DMS153 treated with DMSO at 0.1 percent for 48 hours (cell line): ENCODE measurements around the gene TMEM238L.

Experiments
- DNase-seq: peaks from one replicate; lab custom pipeline; 2025; ENCODE audit not compliant: unreplicated experiment; lab: John Stamatoyannopoulos, UW

Gene TMEM238L

GRCh38 chr17:10805911-10806310 is 2.0 kb upstream of the TMEM238L start:
- no peak for DNase-seq

DNA sequence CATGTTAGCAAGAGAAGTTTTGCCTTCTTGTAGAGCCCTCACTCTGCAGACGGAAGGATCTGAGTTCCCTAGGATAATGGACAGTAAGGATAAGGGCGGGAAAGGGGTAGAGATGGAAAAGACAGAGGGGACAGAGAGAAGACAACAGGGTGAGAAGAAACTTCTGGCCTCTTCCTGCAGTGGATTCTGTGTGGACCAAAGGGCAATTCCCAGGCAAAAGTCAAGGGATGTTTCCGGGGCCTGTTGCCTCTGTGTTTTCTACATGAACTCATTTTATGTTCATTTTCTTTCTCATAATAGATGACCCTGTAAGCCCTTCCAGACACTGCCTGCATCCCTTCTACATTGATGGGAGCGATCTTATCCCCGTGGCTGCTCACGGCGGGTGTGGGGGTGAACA is 647 bp upstream of the TMEM238L start:
- DNase-seq = no peak

- DNase-seq = no peak
These were observed 549 bp downstream of the TMEM238L start for GRCh38 chr17:10803350-10803749.

GRCh38 chr17:10802496-10803284 is 1.2 kb downstream of the TMEM238L start:
- no peak for DNase-seq

GRCh38 chr17:10799407-10799806 is 4.5 kb downstream of the TMEM238L start:
- no peak for DNase-seq

GRCh38 chr17:10798910-10799309 is 5.0 kb downstream of the TMEM238L start:
- DNase-seq = no peak

GRCh38 chr17:10798332-10798749 is 5.6 kb downstream of the TMEM238L start:
- DNase-seq = no peak

- DNase-seq = no peak
These were observed 6.2 kb downstream of the TMEM238L start for GRCh38 chr17:10797476-10798328.

- DNase-seq = no peak
These were observed 10.1 kb downstream of the TMEM238L start for GRCh38 chr17:10793816-10794215.

DNA sequence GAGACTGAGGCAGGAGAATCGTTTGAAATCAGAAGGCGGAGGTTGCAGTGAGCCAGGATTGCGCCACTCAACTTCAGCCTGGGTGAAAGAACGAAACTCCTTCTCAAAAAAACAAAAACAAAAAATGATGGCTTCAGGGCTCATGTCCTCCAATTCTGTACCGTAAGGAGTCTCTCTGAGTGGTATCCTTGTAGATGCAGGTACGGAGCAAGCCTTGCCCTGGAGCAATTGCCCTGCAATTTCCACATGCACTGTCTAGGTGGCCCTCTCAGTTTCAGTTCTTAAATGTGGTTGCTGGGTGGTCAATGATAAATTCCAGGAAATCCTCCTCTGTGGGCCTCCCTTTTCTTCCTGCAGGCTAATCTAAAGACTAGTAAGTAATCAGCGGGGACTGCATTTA is 10.6 kb downstream of the TMEM238L start:
- no peak for DNase-seq

DNA sequence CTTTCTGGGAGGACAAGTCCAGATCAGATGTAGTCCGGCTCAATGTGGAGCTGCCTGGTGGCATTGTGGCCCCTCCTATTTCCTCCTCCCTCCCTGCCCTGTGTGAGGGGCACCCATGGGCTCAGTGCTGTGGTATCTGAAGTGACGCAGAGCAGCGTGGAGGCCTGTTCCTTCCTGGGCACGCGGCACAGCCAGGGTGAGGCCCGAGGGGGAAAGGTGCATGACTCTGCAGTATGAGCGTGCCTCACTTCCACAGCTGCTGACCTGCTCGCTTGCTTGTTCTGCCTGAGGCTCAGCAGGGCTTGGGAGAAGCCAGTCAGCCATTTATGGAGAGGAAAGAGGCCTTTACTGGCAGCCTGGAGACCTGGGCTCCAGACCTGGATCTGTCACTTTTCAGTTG is 11.7 kb downstream of the TMEM238L start:
- no peak for DNase-seq

DNA sequence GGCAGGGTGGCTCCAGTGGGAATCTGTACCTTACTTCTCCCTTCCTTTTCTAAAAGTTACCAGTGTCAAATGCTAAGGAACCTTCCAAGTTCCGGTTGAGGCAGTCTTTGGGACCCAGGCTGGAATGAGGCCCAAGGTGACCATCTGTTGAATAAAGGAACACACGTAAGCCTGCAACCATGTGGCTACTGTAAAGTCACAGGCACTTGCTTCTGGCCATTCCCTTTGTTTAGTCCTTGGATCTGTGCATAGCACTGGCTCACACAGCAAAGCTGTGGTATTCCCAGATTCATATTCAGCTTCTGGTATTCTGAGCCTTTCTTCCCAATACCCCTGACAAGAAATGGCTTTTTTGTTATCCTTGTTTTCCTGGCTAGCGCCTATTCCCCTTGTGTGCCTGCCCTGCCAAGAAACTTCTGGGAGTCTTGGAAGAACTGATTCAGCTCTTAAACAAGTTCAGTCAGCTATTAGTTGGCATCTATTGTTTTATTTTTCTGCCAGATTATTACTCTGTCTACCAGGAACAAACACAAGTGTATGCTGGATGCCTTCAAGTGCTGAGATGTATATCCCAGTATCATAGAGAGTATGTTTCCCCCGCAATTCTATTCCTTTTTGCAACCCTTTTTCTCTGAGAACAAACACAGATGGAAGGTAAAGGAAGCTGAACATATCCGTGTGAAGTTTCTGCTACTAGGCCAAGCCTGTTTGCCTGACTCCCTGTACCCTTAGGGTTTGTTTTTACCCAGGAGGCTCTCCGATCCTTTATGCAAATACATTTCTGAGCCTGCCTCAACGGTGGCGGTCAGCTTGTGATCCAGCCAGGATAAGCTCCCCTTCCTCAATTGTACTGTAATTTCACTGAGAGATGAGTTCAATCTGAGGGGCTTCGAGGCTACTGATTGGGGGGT is 13.2 kb downstream of the TMEM238L start:
- no peak for DNase-seq

DNA sequence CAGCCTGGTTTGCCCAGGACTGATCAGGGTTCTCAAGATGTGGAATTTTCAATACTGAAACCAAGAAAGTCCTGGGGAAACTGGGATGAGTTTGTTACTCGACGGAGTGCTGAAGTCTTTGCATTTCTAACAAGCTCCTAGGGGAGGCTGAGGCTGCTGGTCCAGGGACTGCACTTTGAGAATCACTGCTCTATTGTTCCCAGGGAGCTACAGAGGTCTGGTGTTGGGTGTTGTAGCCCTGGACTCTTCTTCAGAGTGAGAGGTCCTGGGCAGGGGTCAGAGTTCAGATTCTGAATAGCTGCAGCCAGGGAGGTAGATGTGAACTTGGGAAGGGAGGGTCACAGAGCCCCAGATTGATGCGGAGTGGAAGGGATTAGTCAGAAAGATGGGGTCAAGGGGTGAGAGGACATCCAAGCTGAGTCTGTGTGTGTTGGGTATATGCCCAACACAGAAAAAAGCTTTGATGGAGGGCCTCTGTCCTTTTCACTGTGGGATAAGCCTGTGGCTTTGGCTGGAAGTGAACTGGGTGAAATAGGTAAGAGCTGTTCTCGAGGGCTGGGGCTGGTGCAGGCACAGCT is 14.1 kb downstream of the TMEM238L start:
- no peak for DNase-seq

- DNase-seq = no peak
These were observed 16.4 kb downstream of the TMEM238L start for GRCh38 chr17:10787306-10788045.

DNA sequence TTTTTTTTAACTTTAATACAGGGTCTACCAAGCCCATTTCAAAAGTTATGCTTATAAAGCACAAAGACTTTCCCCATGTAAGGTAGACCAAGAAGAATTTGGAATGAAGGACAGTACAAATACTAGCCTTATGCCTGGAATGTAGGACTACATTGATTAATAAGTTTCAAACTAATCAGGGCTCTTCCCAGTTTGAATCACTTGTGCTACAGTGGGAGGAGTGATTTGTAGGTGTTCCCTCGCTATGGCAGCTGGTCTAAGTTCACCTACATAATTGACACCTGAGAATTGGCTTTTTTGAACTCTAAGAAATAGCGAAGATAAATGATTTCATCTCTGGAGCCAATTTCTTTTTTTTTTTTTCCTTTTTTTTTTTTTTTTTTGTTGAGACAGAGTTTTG is 18.6 kb downstream of the TMEM238L start:
- DNase-seq = no peak

DNA sequence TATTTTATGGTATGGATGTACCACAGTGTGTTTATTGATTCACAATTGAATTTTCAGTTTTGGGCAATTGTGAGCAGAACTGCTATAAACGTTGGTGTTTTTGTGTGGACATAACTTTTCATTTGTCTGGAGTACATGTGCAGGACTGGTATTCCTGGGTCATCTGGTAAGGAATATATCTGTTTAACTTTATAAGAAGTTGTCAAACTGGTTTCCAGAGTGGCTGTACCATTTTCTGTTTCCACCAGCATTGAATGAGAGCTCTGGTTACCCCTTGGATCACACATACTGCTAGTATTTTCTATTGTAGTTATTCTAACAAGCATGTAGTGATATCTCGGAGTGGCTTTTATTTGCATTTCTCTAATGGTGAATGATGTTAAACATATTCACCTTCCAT is 24.3 kb downstream of the TMEM238L start:
- DNase-seq = no peak

DNA sequence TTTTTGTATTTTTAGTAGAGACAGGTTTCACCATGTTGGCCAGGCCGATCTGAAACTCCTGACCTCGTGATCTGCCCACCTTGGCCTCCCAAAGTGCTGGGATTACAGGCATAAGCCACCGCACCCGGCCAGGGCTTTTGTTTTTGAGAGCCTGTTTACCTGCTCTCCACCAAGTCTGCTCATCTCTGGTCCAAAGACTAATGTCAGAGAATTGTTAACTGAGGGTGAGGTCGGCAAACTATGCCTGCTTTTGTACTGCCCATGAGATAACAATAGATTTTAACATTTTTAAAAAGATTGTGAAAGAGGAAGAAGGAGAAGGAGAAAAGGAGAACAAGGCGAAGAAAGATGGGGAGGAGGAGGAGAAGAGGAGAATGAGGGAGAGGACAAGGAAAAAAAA is 26.0 kb downstream of the TMEM238L start:
- no peak for DNase-seq

DNA sequence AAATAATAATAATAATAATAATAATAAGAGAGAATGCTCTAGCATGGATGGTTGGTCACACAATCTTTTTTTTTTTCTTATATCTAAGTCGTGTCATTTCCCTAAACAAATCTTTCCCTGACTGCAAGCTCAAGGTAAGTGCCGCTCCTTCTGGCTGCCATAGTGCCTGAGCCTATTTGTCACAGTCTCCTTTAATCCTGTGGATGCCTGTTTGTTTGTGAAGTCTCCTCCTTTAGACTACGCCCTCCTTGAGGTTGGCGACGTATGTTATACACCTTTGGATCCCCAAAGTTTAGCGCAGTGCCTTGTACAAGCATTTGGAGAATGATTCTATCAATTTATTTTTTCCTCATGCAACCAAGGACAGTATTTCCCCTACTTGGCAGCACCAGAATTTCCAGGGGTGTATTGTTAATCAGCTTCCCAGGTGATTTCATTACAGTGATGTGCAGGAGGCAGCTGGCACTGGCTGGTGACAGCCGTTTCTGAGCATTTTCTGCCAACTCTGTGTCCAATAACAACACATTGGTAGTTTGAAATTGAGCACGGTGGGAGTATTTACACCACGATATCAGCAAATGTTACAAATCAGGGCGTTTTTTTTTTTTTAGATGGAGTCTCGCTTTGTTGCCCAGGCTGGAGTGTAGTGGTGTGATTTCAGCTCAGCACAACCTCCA is 26.6 kb downstream of the TMEM238L start:
- DNase-seq = no peak

GRCh38 chr17:10776381-10776780 is 27.5 kb downstream of the TMEM238L start:
- DNase-seq = no peak
